HepG2 (cell line): ENCODE measurements around the gene ADAMTS4. TPM values are rescaled to one million over a fixed set of nuclear protein-coding genes. Genes with fewer than 3 reads are reported as not detected.

Source experiments
- BRD4 ChIP-seq: sonication (generic); formaldehyde crosslinking; IDR thresholded peaks from 2 replicates; pipeline ENCODE4 v1.4.0; 2020; ENCODE audit warnings: missing genetic modification reagents
- FOXA1 ChIP-seq, 2 experiments: fragments of 450-650 bp in 1 of 2; sonication (generic) in 1 of 2; formaldehyde crosslinking in 1 of 2; IDR thresholded peaks; 2 replicates each; pipeline versions ENCODE4 v1.4.0 to v1.6.1; 2016 to 2020; ENCODE audit warnings: missing genetic modification reagents in 1 of 2
- GZF1 ChIP-seq: sonication (generic); formaldehyde crosslinking; IDR thresholded peaks from 2 replicates; pipeline ENCODE4 v1.5.1; 2020; ENCODE audit warnings: mild to moderate bottlenecking, missing genetic modification reagents
- HES4 ChIP-seq: sonication (generic); formaldehyde crosslinking; IDR thresholded peaks from 2 replicates; pipeline ENCODE4 v1.9.0; 2021; ENCODE audit warnings: mild to moderate bottlenecking, missing genetic modification reagents, borderline replicate concordance
- ISX ChIP-seq: sonication (generic); formaldehyde crosslinking; conservative IDR thresholded peaks from 2 replicates; pipeline ENCODE4 v1.5.0; 2020; ENCODE audit warnings: missing genetic modification reagents
- JDP2 ChIP-seq: sonication (generic); formaldehyde crosslinking; IDR thresholded peaks from 2 replicates; pipeline ENCODE4 v1.8.1; 2022; ENCODE audit warnings: missing genetic modification reagents, borderline replicate concordance
- JUND ChIP-seq: sonication (generic); formaldehyde crosslinking; IDR thresholded peaks from 2 replicates; pipeline ENCODE4 v1.8.0; 2022; ENCODE audit warnings: mild to moderate bottlenecking, missing genetic modification reagents
- MAF1 ChIP-seq: sonication (generic); formaldehyde crosslinking; IDR thresholded peaks from 2 replicates; pipeline ENCODE4 v1.5.0; 2020; ENCODE audit warnings: missing genetic modification reagents, borderline replicate concordance
- MED1 ChIP-seq: sonication (generic); formaldehyde crosslinking; IDR thresholded peaks from 2 replicates; pipeline ENCODE4 v1.4.0; 2020; ENCODE audit warnings: missing genetic modification reagents
- MYNN ChIP-seq: sonication (generic); formaldehyde crosslinking; IDR thresholded peaks from 2 replicates; pipeline ENCODE4 v1.4.0; 2020; ENCODE audit warnings: mild to moderate bottlenecking, low read depth, missing genetic modification reagents
- NFIB ChIP-seq: sonication (generic); formaldehyde crosslinking; IDR thresholded peaks from 2 replicates; pipeline ENCODE4 v1.9.0; 2021; ENCODE audit warnings: missing genetic modification reagents, mild to moderate bottlenecking, borderline replicate concordance
- REL ChIP-seq: sonication (generic); formaldehyde crosslinking; conservative IDR thresholded peaks from 2 replicates; pipeline ENCODE4 v1.8.0; 2022; ENCODE audit warnings: mild to moderate bottlenecking, missing genetic modification reagents, moderate library complexity
- SMAD1 ChIP-seq: sonication (generic); formaldehyde crosslinking; IDR thresholded peaks from 2 replicates; pipeline ENCODE4 v1.4.0; 2020; ENCODE audit warnings: missing genetic modification reagents, low read depth, mild to moderate bottlenecking, borderline replicate concordance
- YY1 ChIP-seq: IDR thresholded peaks from 2 replicates; pipeline ENCODE4 v1.6.1; 2011; ENCODE audit warnings: low read length, low read depth, moderate library complexity, mild to moderate bottlenecking; ENCODE audit not compliant: insufficient read depth, insufficient replicate concordance
- ZNF496 ChIP-seq: sonication (generic); formaldehyde crosslinking; IDR thresholded peaks from 2 replicates; pipeline ENCODE4 v1.8.1; 2023; ENCODE audit warnings: mild to moderate bottlenecking, moderate library complexity, missing genetic modification reagents; ENCODE audit not compliant: insufficient replicate concordance
- ZNF530 ChIP-seq: sonication (generic); formaldehyde crosslinking; IDR thresholded peaks from 2 replicates; pipeline ENCODE4 v1.5.0; 2020; ENCODE audit warnings: low read depth, mild to moderate bottlenecking, missing genetic modification reagents
- ZNF720 ChIP-seq: sonication (generic); formaldehyde crosslinking; IDR thresholded peaks from 2 replicates; pipeline ENCODE4 v1.4.0; 2020; ENCODE audit warnings: missing genetic modification reagents
- ZNF850 ChIP-seq: sonication (generic); formaldehyde crosslinking; conservative IDR thresholded peaks from 2 replicates; pipeline ENCODE4 v1.9.0; 2021; ENCODE audit warnings: mild to moderate bottlenecking, missing genetic modification reagents
- polyA plus RNA-seq, 8 experiments: library from polyadenylated mRNA; depleted of rRNA in 3 of 8; stranded (reverse) in 7 of 8; unstranded in 1 of 8; fragments of >200 nt; fragmentation: Illumina TruSeq in 4 of 8; extraction: Trizol in 4 of 8; gene quantifications; 2 replicates each; pipeline versions ENCODE4 v1.2.1 to v1.2.3, GENCODE V29; 2011 to 2016; ENCODE audit warnings: low read depth in 4 of 8, missing spikeins in 1 of 8, mixed read lengths in 1 of 8; ENCODE audit not compliant: insufficient read depth in 1 of 8
- total RNA-seq, 5 experiments: library from RNA; depleted of rRNA; stranded (reverse); fragments of >200 nt; fragmentation: Illumina TruSeq; extraction: Trizol; gene quantifications; 2 replicates each; pipeline ENCODE4 v1.2.3, GENCODE V29; 2016; ENCODE audit warnings: low read depth in 1 of 5
- TF ChIP-seq, protein P1 (sequence below): sonication (generic); formaldehyde crosslinking; IDR thresholded peaks from 2 replicates; pipeline ENCODE4 v1.5.1; 2020; ENCODE audit warnings: mild to moderate bottlenecking, missing genetic modification reagents
- TF ChIP-seq, protein P2 (sequence below): sonication (generic); formaldehyde crosslinking; IDR thresholded peaks from 2 replicates; pipeline ENCODE4 v1.5.0; 2020; ENCODE audit warnings: mild to moderate bottlenecking, low read depth, missing genetic modification reagents, borderline replicate concordance
- TF ChIP-seq, protein P3 (sequence below): sonication (generic); formaldehyde crosslinking; IDR thresholded peaks from 2 replicates; pipeline ENCODE4 v1.8.0; 2022; ENCODE audit warnings: low read depth, missing genetic modification reagents
- TF ChIP-seq, protein P4 (sequence below): sonication (generic); formaldehyde crosslinking; IDR thresholded peaks from 2 replicates; pipeline ENCODE4 v1.5.1; 2020; ENCODE audit warnings: missing genetic modification reagents, mild to moderate bottlenecking, borderline replicate concordance

Gene ADAMTS4
- total and polyA plus RNA-seq, 2 of the 13 experiments (the other 11 are each of a cell fraction or from before 2014, with no cell fraction given): 0.51 to 1.7 TPM

DNA sequence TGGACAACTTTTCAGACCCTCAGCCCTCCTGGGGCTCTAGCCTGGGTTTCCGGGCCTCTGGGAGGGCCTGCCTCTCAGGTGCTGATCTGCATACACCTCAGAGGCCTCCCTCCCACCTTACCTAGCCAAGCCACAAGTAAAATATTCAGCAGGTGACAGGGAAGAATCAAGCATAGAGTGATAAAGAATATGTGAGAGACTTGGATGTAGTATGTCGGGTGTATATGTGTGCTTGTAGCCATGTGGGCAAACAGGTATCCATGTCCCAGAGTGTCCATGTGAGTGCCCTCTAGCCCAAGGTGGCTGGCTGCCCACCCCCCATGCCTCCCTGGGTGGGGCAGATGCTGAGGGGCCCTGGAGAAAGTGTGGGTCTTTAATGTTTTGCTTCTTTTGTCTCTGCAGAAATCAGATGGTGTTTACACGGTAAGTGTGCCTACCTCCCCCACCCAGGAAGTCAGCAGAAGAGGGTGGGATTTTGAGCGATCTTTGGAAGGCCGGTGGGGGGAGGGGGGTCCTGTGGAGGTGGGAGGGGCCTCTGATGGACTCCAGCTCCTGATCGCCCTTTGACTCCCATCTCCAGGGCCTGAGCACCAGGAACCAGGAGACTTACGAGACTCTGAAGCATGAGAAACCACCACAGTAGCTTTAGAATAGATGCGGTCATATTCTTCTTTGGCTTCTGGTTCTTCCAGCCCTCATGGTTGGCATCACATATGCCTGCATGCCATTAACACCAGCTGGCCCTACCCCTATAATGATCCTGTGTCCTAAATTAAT lies 19.6 kb upstream of the ADAMTS4 start (continued):
- TF ChIP-seq GZF1 (CRISPR knock-in tag): no peak
- TF ChIP-seq, protein P1, sequence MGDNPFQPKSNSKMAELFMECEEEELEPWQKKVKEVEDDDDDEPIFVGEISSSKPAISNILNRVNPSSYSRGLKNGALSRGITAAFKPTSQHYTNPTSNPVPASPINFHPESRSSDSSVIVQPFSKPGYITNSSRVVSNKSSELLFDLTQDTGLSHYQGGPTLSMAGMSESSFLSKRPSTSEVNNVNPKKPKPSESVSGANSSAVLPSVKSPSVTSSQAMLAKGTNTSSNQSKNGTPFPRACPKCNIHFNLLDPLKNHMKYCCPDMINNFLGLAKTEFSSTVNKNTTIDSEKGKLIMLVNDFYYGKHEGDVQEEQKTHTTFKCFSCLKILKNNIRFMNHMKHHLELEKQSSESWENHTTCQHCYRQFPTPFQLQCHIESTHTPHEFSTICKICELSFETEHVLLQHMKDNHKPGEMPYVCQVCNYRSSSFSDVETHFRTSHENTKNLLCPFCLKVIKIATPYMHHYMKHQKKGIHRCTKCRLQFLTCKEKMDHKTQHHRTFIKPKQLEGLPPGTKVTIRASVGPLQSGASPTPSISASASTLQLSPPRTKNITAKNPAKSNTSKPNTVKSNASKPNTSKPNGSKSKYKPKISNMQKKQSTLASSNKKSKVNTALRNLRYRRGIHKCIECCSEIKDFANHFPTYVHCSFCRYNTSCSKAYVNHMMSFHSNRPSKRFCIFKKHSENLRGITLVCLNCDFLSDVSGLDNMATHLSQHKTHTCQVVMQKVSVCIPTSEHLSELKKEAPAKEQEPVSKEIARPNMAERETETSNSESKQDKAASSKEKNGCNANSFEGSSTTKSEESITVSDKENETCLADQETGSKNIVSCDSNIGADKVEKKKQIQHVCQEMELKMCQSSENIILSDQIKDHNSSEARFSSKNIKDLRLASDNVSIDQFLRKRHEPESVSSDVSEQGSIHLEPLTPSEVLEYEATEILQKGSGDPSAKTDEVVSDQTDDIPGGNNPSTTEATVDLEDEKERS (CRISPR knock-in tag): no peak
- TF ChIP-seq SMAD1 (CRISPR knock-in tag): no peak
- TF ChIP-seq JDP2 (CRISPR knock-in tag): peak; percentile 14; the same call in 1 of the 2 replicates
- TF ChIP-seq, protein P2, sequence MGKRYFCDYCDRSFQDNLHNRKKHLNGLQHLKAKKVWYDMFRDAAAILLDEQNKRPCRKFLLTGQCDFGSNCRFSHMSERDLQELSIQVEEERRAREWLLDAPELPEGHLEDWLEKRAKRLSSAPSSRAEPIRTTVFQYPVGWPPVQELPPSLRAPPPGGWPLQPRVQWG (CRISPR knock-in tag): no peak
- peak; percentile 89 for TF ChIP-seq MED1 (CRISPR knock-in tag)
- TF ChIP-seq, protein P3, sequence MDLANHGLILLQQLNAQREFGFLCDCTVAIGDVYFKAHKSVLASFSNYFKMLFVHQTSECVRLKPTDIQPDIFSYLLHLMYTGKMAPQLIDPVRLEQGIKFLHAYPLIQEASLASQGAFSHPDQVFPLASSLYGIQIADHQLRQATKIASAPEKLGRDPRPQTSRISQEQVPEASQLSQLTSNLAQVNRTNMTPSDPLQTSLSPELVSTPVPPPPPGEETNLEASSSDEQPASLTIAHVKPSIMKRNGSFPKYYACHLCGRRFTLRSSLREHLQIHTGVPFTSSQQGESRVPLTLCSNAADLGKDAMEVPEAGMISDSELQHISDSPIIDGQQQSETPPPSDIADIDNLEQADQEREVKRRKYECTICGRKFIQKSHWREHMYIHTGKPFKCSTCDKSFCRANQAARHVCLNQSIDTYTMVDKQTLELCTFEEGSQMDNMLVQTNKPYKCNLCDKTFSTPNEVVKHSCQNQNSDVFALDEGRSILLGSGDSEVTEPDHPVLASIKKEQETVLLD (CRISPR knock-in tag): no peak; the same call in 1 of the 2 replicates
- no peak for TF ChIP-seq REL (CRISPR knock-in tag)
- TF ChIP-seq FOXA1 (IDR thresholded peaks at IDR 0.05): no peak
- TF ChIP-seq FOXA1 (CRISPR knock-in tag; IDR thresholded peaks at IDR 0.05): peak; percentile 88
- no peak for TF ChIP-seq ZNF530 (CRISPR knock-in tag)
- TF ChIP-seq ZNF496 (CRISPR knock-in tag): no peak
- no peak for TF ChIP-seq YY1
- no peak for TF ChIP-seq NFIB (CRISPR knock-in tag)
- no peak for TF ChIP-seq ZNF720
- TF ChIP-seq BRD4 (CRISPR knock-in tag): peak; percentile 71
- no peak for TF ChIP-seq ZNF850 (CRISPR knock-in tag)
- TF ChIP-seq MYNN: no peak
- no peak for TF ChIP-seq ISX (CRISPR knock-in tag)
- TF ChIP-seq, protein P4, sequence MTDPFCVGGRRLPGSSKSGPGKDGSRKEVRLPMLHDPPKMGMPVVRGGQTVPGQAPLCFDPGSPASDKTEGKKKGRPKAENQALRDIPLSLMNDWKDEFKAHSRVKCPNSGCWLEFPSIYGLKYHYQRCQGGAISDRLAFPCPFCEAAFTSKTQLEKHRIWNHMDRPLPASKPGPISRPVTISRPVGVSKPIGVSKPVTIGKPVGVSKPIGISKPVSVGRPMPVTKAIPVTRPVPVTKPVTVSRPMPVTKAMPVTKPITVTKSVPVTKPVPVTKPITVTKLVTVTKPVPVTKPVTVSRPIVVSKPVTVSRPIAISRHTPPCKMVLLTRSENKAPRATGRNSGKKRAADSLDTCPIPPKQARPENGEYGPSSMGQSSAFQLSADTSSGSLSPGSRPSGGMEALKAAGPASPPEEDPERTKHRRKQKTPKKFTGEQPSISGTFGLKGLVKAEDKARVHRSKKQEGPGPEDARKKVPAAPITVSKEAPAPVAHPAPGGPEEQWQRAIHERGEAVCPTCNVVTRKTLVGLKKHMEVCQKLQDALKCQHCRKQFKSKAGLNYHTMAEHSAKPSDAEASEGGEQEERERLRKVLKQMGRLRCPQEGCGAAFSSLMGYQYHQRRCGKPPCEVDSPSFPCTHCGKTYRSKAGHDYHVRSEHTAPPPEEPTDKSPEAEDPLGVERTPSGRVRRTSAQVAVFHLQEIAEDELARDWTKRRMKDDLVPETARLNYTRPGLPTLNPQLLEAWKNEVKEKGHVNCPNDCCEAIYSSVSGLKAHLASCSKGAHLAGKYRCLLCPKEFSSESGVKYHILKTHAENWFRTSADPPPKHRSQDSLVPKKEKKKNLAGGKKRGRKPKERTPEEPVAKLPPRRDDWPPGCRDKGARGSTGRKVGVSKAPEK (CRISPR knock-in tag): no peak
- peak; percentile 35 for TF ChIP-seq JUND (CRISPR knock-in tag)
- no peak for TF ChIP-seq MAF1
- TF ChIP-seq HES4: no peak
